ENCODE data around the gene LRRIQ1.

LRRIQ1 gene

DNA sequence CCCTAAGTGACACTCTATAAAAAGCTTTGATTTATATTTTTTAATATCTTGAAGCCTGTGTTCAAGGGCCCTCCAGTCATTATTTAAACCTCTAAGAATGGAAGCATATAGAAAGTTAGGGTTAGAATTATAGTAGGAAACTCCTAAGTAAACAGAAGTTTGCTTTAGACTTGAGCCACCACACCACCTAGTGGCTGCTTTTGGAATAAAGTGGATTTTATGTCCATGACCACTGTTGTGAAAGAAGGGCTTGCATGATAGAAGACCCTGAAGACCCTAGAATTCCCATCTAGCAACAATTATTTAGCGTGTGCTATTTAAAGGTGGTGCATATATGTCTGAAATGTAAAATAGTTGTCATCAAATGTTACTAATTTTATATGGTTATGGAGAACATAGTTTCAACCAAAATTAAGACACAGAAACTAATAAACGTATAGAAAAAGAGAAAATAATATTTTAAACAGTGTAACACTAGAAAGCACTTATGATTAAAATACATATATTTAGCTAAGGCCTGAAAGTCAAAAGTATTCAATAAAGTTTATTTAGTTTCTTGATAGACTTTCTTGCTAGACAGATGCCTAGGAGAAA lies 21.3 kb downstream of the LRRIQ1 start:
- Histone ChIP-seq H3K36me3 (ENCODE audit: control insufficient read depth, insufficient read depth, low read length) (no peaks in the 10 kb centered on the region), H3K27me3 (ENCODE audit: control insufficient read depth, insufficient read depth, low read length) (no peaks in the 10 kb centered on the region), H3K9ac (ENCODE audit: low read length) (no peak overlapping the region), H3K4me1 (ENCODE audit: control insufficient read depth, insufficient read depth, low read length) (no peaks in the 10 kb centered on the region), H3K4me3 (ENCODE audit: low read depth, low read length) (no peak overlapping the region), H3K27ac (ENCODE audit: low read depth, low read length) (no peak overlapping the region), H3K9me3 (ENCODE audit: control insufficient read depth, insufficient read depth, low read depth, low read length) (no peaks in the 10 kb centered on the region)

DNA sequence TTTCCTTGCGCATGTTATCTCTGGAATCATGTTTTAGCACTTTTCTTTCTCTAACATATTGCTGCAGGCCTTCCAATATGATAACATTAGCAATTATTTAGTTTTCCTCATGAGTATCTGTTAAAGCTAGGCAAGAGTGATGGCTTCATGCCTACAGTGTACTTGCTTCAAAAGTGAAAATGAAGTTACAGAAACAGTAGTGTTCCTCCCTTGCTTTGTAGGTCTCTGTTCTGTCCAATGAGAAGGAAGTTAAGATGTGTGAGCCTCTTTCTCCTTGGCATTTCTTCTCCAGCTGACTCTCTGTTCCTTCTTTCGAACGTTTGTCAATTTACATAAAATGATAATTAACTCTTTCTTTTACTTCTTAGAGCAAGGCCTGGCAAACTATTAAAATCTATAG lies 22.2 kb downstream of the LRRIQ1 start:
- H3K9ac ChIP-seq (ENCODE audit: low read length): no peak overlapping the region
- H3K27ac ChIP-seq (ENCODE audit: low read depth, low read length): no peak overlapping the region
- H3K36me3 ChIP-seq (ENCODE audit: control insufficient read depth, insufficient read depth, low read length): no peaks in the 10 kb centered on the region
- no peaks in the 10 kb centered on the region for H3K27me3 ChIP-seq (ENCODE audit: control insufficient read depth, insufficient read depth, low read length)
- H3K4me3 ChIP-seq (ENCODE audit: low read depth, low read length): no peak overlapping the region
- no peaks in the 10 kb centered on the region for H3K4me1 ChIP-seq (ENCODE audit: control insufficient read depth, insufficient read depth, low read length)
- no peaks in the 10 kb centered on the region for H3K9me3 ChIP-seq (ENCODE audit: control insufficient read depth, insufficient read depth, low read depth, low read length)

GRCh38 chr12:85059594-85059993 lies 23.4 kb downstream of the LRRIQ1 start:
- no peaks in the 10 kb centered on the region for H3K9me3 ChIP-seq (ENCODE audit: control insufficient read depth, insufficient read depth, low read depth, low read length)
- no peak overlapping the region for H3K9ac ChIP-seq (ENCODE audit: low read length)
- no peak overlapping the region for H3K27ac ChIP-seq (ENCODE audit: low read depth, low read length)
- no peaks in the 10 kb centered on the region for H3K27me3 ChIP-seq (ENCODE audit: control insufficient read depth, insufficient read depth, low read length)
- no peak overlapping the region for H3K4me3 ChIP-seq (ENCODE audit: low read depth, low read length)
- no peaks in the 10 kb centered on the region for H3K4me1 ChIP-seq (ENCODE audit: control insufficient read depth, insufficient read depth, low read length)
- H3K36me3 ChIP-seq (ENCODE audit: control insufficient read depth, insufficient read depth, low read length): no peaks in the 10 kb centered on the region

DNA sequence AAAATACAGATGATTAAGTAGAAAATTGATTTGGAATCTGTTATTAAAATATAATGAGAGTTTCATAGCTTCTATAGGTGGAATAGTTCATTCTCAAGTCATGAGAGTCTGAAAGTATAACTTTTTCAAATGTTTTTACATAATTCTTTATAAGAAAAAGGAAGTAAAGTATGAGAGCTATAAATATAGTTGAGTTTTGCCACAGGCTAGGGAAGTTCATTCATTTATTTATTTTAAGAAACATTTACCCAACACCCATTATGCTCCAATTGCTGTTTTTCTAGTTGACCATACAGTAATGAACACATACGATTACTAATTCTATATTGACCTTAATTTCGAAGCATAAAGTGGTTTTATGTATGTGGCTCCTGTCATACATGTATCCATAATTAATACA lies 24.8 kb downstream of the LRRIQ1 start:
- Histone ChIP-seq H3K9ac (ENCODE audit: low read length) (no peak overlapping the region), H3K27me3 (ENCODE audit: control insufficient read depth, insufficient read depth, low read length) (no peaks in the 10 kb centered on the region), H3K4me3 (ENCODE audit: low read depth, low read length) (no peak overlapping the region), H3K9me3 (ENCODE audit: control insufficient read depth, insufficient read depth, low read depth, low read length) (no peaks in the 10 kb centered on the region), H3K4me1 (ENCODE audit: control insufficient read depth, insufficient read depth, low read length) (no peaks in the 10 kb centered on the region), H3K36me3 (ENCODE audit: control insufficient read depth, insufficient read depth, low read length) (no peaks in the 10 kb centered on the region), H3K27ac (ENCODE audit: low read depth, low read length) (no peak overlapping the region)

GRCh38 chr12:85065837-85066482 lies 29.8 kb downstream of the LRRIQ1 start:
- Histone ChIP-seq H3K9ac (ENCODE audit: low read length) (no peak overlapping the region), H3K36me3 (ENCODE audit: control insufficient read depth, insufficient read depth, low read length) (no peaks in the 10 kb centered on the region), H3K4me1 (ENCODE audit: control insufficient read depth, insufficient read depth, low read length) (no peaks in the 10 kb centered on the region), H3K27ac (ENCODE audit: low read depth, low read length) (no peak overlapping the region), H3K4me3 (ENCODE audit: low read depth, low read length) (no peak overlapping the region), H3K9me3 (ENCODE audit: control insufficient read depth, insufficient read depth, low read depth, low read length) (no peaks in the 10 kb centered on the region), H3K27me3 (ENCODE audit: control insufficient read depth, insufficient read depth, low read length) (no peaks in the 10 kb centered on the region)

DNA sequence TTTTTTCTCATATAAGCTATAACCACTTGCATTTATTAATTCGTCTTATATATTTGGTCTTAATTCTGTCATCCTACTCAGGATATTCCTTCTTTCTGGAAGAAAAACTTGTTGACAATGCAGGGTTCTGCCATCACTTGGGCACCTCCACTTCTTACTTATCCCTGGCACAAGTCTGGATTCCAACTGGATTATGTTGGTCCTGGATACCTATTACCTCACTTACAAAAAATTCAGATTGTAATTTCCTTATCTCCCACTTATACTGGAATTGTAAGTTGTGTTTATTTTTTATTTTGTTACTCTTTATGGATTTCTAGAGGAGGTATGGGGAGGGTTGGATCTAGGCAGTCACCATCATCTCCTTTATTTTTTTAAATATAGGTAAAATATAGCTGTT lies 36.7 kb downstream of the LRRIQ1 start:
- H3K27ac ChIP-seq (ENCODE audit: low read depth, low read length): no peak overlapping the region
- no peaks in the 10 kb centered on the region for H3K27me3 ChIP-seq (ENCODE audit: control insufficient read depth, insufficient read depth, low read length)
- H3K4me3 ChIP-seq (ENCODE audit: low read depth, low read length): no peak overlapping the region
- no peaks in the 10 kb centered on the region for H3K36me3 ChIP-seq (ENCODE audit: control insufficient read depth, insufficient read depth, low read length)
- no peak overlapping the region for H3K9ac ChIP-seq (ENCODE audit: low read length)
- no peaks in the 10 kb centered on the region for H3K4me1 ChIP-seq (ENCODE audit: control insufficient read depth, insufficient read depth, low read length)
- no peaks in the 10 kb centered on the region for H3K9me3 ChIP-seq (ENCODE audit: control insufficient read depth, insufficient read depth, low read depth, low read length)

DNA sequence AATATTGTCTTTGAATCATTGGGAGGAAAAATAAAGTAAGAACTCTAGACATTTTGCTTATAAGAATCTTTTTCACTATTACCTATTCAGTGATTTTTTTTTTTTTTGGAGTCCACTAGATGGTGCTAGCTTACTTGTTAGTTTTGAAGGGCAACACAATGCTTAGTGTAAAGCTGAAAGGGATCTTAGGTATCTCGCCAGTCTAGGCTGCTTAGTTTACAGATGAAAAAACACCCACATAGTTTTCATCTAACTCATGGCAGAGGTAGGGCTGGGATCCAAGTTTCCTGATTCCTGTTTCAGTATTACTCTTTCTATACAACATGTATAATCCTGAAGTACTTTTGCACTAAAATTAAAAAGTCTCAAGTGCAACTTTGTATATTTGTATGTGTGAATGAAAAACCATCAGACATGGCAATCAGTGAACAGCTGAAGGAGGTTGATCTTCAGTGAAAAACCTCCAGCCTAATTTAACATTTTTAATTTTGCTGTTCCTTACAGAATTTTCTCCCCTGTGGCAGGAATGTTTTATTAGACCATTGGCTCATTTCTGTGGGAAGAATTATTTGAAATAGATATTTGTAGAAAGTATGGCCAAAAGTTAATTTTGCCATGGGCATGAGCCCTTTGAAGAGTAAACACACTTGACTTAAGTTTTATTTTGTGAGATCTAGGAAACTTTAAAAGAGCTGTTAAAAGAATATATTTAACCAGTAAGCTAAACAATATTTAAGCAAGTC lies 40.7 kb downstream of the LRRIQ1 start:
- no peak overlapping the region for H3K4me3 ChIP-seq (ENCODE audit: low read depth, low read length)
- no peaks in the 10 kb centered on the region for H3K27me3 ChIP-seq (ENCODE audit: control insufficient read depth, insufficient read depth, low read length)
- no peak overlapping the region for H3K9ac ChIP-seq (ENCODE audit: low read length)
- H3K4me1 ChIP-seq (ENCODE audit: control insufficient read depth, insufficient read depth, low read length): no peaks in the 10 kb centered on the region
- H3K36me3 ChIP-seq (ENCODE audit: control insufficient read depth, insufficient read depth, low read length): no peaks in the 10 kb centered on the region
- H3K9me3 ChIP-seq (ENCODE audit: control insufficient read depth, insufficient read depth, low read depth, low read length): no peaks in the 10 kb centered on the region
- no peak overlapping the region for H3K27ac ChIP-seq (ENCODE audit: low read depth, low read length)

GRCh38 chr12:85085066-85085465 lies 48.9 kb downstream of the LRRIQ1 start:
- Histone ChIP-seq H3K9ac (ENCODE audit: low read length) (no peak overlapping the region), H3K27ac (ENCODE audit: low read depth, low read length) (no peak overlapping the region), H3K9me3 (ENCODE audit: control insufficient read depth, insufficient read depth, low read depth, low read length) (0 out of 2 replicates have a peak, but pooled peaks cover 2% of the 10 kb centered on the region), H3K36me3 (ENCODE audit: control insufficient read depth, insufficient read depth, low read length) (no peaks in the 10 kb centered on the region), H3K27me3 (ENCODE audit: control insufficient read depth, insufficient read depth, low read length) (no peaks in the 10 kb centered on the region), H3K4me1 (ENCODE audit: control insufficient read depth, insufficient read depth, low read length) (peaks cover 4% of the 10 kb centered on the region; the same call in 1 of the 2 replicates), H3K4me3 (ENCODE audit: low read depth, low read length) (no peak overlapping the region)

- Histone ChIP-seq H3K27me3 (ENCODE audit: control insufficient read depth, insufficient read depth, low read length) (no peaks in the 10 kb centered on the region), H3K27ac (ENCODE audit: low read depth, low read length) (no peak overlapping the region), H3K9ac (ENCODE audit: low read length) (no peak overlapping the region), H3K4me3 (ENCODE audit: low read depth, low read length) (no peak overlapping the region), H3K9me3 (ENCODE audit: control insufficient read depth, insufficient read depth, low read depth, low read length) (0 out of 2 replicates have a peak, but pooled peaks cover 2% of the 10 kb centered on the region), H3K4me1 (ENCODE audit: control insufficient read depth, insufficient read depth, low read length) (peaks cover 4% of the 10 kb centered on the region; the same call in 1 of the 2 replicates), H3K36me3 (ENCODE audit: control insufficient read depth, insufficient read depth, low read length) (no peaks in the 10 kb centered on the region)
Measured at GRCh38 chr12:85089792-85090191, 53.6 kb downstream of the LRRIQ1 start.

DNA sequence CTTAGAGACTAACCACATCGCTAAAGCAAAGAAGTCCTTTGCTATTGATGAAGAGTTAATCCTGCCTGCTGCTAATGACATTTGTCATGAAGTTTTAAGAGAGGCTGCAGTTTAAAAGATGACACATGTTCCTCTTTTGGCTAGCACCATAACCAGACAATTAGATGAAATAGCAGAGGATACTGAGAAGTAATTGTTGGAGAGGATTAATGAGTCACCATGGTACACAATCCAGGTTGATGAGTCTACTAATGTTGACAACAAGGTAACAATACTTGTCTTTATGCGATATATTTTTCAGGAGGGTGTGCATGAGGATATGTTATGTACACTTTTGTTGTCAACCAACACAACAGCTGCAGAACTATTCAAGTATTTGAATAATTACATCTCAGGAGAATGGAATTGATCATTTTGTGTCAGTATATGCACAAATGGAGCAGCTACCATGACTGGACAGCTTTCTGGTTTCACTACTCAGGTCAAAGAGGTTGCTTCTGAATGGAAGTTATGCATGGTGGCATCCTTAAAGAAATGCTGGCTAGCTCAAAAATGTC lies 56.7 kb downstream of the LRRIQ1 start:
- H3K9ac ChIP-seq (ENCODE audit: low read length): no peak overlapping the region
- H3K27ac ChIP-seq (ENCODE audit: low read depth, low read length): no peak overlapping the region
- no peak overlapping the region for H3K4me3 ChIP-seq (ENCODE audit: low read depth, low read length)
- no peaks in the 10 kb centered on the region for H3K9me3 ChIP-seq (ENCODE audit: control insufficient read depth, insufficient read depth, low read depth, low read length)
- peaks cover 4% of the 10 kb centered on the region; the same call in 1 of the 2 replicates for H3K4me1 ChIP-seq (ENCODE audit: control insufficient read depth, insufficient read depth, low read length)
- no peaks in the 10 kb centered on the region for H3K36me3 ChIP-seq (ENCODE audit: control insufficient read depth, insufficient read depth, low read length)
- H3K27me3 ChIP-seq (ENCODE audit: control insufficient read depth, insufficient read depth, low read length): no peaks in the 10 kb centered on the region

DNA sequence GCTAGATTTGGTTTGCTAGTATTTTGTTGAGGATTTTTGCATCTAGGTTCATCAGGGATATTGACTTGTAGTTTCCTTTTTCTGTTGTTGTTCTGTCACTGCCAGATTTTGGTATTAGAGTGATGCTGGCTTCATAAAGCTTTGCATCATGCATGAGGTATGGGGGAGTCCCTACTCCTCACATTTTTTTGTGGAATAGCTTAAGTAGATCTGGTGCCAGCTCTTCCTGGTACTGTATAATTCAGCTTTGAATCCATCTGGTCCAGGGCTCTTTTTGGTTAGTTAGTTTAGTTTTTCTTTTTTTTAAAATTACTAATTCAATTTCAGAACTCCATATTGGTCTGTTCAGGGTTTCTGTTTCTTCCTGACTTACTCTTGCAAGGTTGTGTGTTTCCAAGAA lies 59.4 kb downstream of the LRRIQ1 start:
- no peak overlapping the region for H3K9ac ChIP-seq (ENCODE audit: low read length)
- H3K9me3 ChIP-seq (ENCODE audit: control insufficient read depth, insufficient read depth, low read depth, low read length): no peaks in the 10 kb centered on the region
- no peak overlapping the region for H3K4me3 ChIP-seq (ENCODE audit: low read depth, low read length)
- no peaks in the 10 kb centered on the region for H3K4me1 ChIP-seq (ENCODE audit: control insufficient read depth, insufficient read depth, low read length)
- no peaks in the 10 kb centered on the region for H3K36me3 ChIP-seq (ENCODE audit: control insufficient read depth, insufficient read depth, low read length)
- H3K27me3 ChIP-seq (ENCODE audit: control insufficient read depth, insufficient read depth, low read length): no peaks in the 10 kb centered on the region
- H3K27ac ChIP-seq (ENCODE audit: low read depth, low read length): no peak overlapping the region

All from HUES6 (cell line).